HG03457 (cell line): ENCODE results near the gene EGR4.
A peak's percentile ranks its signal among the peaks of the same experiment; 100 is the strongest.

Experiments
- ATAC-seq: cut with Tn5 transposase; IDR thresholded peaks from one replicate; pipeline ENCODE4 v1.9.1; 2021; ENCODE audit warnings: moderate number of reproducible peaks; ENCODE audit not compliant: unreplicated experiment

Gene EGR4

GRCh38 chr2:73293534-73294171 lies at the start of gene EGR4:
Gene EGR4, minus strand, starts transcription at chr2:73293548. Its CDS starts 231 bp downstream, at chr2:73293317.
- ATAC-seq, result peak; percentile 95

DNA sequence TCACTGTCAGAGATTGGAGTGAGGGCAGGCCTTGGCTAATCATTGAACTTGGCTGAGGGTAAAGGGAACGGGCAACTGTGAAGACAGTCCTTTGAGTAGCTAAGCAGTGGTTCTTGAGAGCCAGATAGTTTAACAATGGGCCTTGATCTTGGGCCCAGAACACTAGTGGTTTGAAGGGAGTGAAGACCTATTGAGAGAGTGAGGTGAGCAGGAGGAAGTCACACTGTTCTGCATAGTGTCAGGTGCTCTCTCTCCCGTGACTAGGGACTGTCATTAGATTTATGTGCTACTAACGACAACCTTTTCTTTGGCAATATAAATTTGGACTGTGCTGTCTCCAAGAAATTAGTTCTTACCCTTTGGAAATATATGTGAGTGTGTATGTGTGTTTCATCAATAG lies 47.7 kb upstream of the EGR4 start:
- no peak for ATAC-seq

DNA sequence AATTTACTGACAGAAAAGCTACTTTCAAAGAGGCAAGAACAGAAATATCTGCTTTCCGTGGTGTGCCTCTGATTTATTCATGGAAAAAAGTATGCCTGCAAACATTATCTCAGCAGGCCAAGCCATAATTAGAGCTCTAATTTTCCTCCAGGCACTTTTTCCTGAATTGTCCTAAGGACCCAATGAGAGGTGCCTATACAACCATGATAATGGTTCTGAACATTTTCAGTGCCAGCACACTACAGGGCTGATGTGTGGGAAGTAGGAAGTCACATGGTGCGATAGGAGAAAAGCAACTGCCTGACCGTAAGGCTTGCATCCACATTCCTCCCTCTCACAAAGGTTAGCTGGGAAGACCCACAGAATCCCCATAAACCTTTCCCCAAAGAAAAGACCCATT lies 45.9 kb upstream of the EGR4 start:
- ATAC-seq, result no peak

DNA sequence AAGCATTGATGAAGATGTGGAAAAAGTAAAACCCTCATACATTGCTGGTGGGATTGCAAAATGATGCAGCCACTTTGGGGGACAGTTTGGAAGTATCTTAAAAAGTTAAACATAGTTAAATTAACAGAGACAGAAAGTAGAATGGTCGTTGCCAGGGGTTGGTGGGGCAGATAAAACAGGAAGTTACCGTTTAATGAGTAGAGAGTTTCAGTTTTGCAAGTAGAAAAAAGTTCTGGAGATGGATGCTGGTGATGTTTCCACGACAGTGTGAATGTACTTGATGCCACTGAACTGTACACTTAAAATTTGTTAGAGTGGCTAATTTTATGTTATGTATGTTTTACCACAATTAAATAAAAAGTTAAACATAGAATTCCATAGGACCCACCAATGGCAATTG lies 44.5 kb upstream of the EGR4 start:
- ATAC-seq, result no peak

GRCh38 chr2:73334620-73335019 lies 41.3 kb upstream of the EGR4 start:
- ATAC-seq, result no peak

DNA sequence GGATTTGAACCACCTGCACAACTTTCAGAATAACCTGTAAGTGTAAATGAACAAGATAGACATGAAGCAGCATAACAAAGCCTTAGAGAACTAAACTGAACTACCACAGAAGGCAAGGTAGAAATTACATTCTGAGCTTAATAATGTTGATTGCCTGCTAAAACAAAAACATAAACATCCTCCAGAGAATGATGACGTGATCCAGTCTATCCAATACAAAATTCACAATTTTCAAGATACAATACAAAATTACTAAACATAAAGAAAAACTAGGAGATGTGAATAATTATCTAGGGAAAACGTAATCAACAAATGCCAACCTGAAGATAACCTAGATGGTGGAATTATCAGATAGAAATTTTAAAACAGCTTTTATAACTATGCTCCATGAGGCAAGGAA lies 40.7 kb upstream of the EGR4 start:
- no peak for ATAC-seq

DNA sequence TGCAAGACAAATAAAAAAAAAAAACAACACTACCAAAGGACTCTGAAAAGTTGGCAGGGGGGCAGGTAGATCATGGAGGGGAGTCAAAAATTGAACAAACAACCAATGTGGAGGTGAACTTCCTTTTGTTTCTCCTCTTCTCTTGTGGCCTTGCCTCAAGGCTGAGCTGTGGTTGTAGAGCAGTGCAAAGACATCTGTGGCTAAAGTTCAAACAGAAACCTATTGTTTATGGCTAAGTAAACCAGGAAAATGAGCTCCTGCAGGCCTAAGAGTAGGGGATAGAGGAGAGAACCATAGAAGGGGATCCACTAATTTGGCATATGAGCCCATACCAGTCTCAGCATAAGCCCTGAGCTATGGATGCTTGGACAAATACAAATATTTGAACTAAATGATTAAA lies 40.2 kb upstream of the EGR4 start:
- ATAC-seq, result no peak

- no peak for ATAC-seq
Measured at GRCh38 chr2:73324126-73324725, 30.9 kb upstream of the EGR4 start.

GRCh38 chr2:73323551-73323950 lies 30.2 kb upstream of the EGR4 start:
- no peak for ATAC-seq

DNA sequence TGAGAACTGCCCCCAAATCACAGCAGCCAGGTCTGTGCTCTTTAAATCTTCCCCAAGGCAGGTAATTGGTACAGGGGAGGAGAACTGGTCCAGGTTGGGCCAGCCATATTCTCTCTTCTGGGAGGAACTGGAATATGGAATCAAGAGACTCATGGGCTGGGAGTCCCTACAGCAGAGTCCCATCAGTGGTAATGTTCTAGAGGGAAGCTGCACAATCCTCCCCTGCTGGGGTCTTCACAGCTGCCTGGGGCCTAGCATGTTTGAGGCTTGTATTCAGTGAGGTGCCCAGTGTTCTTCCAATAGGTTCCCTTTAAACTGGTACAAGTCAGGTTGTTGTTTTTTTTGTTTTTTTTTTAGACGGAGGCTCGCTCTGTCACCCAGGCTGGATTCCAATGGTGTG lies 21.1 kb upstream of the EGR4 start:
- no peak for ATAC-seq

DNA sequence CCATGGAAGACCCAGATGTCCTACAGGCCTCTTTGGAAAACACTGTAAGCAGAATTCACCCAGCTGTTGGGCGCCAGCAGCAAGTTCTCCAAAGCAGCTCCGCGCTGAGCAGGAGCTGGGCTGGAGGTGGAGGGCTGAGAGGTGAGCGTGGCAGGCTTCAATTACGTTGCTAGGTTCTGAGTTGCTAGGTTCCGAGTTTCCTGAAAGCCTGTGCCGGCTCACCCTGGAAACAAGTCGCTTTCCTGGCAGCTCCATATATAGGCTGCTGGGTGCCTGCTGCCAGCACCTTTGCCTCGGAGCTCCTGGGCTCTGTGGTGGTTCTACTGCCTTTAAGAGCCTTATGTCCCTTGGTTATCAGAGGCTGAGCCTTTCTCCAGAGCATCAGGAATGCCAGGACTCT lies 14.4 kb upstream of the EGR4 start:
- ATAC-seq, result no peak

GRCh38 chr2:73301636-73302035 lies 8.3 kb upstream of the EGR4 start:
- no peak for ATAC-seq

- ATAC-seq, result no peak
Measured at GRCh38 chr2:73300926-73301325, 7.6 kb upstream of the EGR4 start.

DNA sequence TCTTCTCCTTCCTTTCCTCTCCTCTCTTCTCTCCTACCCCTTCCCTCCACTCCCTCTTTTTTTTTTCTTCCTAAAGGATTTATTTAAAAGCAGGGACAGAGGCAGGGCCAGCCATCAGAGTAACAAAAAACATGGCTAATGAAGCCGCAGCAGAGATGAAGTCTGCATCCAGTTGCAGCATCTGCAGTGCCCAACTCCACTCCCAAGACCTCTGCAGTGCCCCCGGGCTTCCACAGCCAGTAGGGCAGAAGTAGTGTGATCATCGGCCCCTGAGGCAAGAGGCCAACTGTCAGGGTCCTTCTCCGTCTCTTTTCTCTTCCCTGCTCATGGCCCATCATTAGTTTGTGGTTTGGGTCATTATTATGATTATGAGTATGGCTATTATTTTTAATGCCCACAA lies 4.2 kb upstream of the EGR4 start:
- no peak for ATAC-seq

- ATAC-seq, result no peak
Measured at GRCh38 chr2:73297151-73297559, 3.8 kb upstream of the EGR4 start.

GRCh38 chr2:73295751-73296400 lies 2.5 kb upstream of the EGR4 start:
- ATAC-seq, result no peak

DNA sequence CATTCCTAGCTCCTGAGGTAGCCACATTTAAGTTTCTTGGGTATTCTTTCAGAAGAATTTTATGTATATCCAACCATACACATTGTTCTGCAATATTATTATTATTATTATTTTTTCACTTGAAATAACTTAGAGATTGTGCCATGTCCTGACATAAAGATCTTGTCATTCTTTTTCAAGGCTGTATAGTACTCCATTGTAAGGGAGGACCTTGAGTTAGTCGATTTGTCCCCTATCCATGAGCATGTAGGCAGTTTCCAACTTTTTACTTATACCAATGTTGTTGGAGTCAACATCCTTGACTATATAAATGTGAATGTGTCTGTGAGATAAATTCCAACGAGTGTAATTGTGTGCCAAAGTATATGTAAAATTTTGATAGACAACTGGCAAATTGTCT lies 891 bp upstream of the EGR4 start:
- no peak for ATAC-seq

DNA sequence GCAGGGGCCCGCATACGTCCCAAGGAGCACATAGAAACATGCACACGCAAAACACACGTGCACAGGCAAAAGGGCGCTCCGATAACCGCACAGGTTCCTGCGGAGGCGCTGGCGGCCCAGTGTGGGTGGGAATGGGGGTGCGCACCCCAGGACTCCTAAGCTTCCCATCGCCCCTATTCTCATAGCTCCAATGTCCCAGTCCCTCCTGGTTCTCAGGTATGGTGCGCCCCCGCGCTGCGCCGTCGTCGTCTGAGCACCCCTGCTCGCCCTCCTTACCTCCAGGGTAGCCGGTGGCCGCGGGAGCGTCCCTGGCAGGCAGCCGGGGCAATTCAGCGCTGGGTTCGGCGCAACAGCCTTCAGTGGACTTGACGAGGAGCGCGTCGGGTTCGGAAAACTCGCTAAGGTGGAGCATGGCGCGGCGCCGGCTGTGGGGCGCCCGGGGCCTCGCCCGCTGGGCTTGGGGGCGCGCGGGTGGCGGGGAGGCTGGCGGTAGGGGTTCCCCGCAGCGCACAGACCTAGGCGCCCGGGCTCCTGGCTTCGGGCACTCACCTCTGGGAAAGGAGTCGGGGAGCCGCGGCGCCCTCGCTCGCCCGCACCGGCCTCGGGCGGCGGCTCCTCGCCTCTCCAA lies 328 bp downstream of the EGR4 start:
- ATAC-seq, result no peak

- ATAC-seq, result no peak
Measured at GRCh38 chr2:73292316-73292905, 937 bp downstream of the EGR4 start.

DNA sequence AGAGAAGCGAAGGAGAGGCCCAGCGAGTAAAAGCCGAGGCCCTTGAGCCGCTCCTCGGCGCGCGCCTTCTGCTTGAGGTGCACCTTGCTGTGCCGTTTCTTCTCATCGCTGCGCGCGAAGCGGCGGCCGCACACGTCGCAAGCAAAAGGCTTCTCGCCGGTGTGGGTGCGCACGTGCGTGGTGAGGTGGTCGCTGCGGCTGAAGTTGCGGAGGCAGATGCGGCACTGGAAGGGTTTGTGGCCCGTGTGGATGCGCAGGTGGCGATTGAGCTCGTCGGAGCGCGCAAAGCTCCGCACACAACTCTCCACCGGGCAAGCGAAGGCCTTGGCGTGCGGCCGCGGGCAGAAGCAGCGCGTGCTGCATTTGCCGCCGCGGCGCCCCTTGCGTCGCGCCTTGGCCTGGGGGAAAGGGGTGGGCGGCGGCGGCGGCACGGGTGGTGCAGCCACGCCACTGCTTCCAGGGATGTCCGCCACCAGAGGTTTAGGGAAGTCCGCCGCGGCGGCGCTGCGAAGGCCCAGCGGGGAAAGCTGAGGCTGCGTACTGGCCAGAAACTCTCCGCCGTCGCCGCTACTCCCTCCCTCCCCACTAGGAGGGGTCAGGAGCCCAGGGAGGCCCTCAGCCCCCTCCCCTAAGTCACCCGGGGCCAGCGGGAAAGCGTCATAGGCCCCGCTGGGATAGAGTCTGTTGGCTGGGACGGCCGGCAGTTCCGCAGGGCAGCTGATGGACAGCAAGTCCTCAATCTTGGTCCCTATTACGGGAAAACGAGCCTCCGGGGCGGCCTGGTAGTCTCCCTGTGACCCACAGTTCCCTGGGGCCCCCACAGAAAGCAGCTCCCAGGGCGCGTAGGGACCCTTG lies 1.7 kb downstream of the EGR4 start:
- no peak for ATAC-seq

GRCh38 chr2:73291093-73291460 lies 2.3 kb downstream of the EGR4 start:
- no peak for ATAC-seq
